DOHH2 (cell line): ENCODE results near the gene TMPRSS4.

Experiments used
- EZH2phosphoT487 ChIP-seq: fragments of 200-600 bp; sonication (generic); IDR thresholded peaks from 2 replicates; pipeline ENCODE4 v1.6.1; 2017; ENCODE audit warnings: borderline replicate concordance, mild to moderate bottlenecking, antibody characterized with exemption, low read length, moderate library complexity, mixed read lengths
- TF ChIP-seq, protein P1 (sequence below): fragments of 200-600 bp; sonication (generic); IDR thresholded peaks from one replicate; pipeline ENCODE4 v1.5.1; 2014; ENCODE audit warnings: antibody characterized with exemption, mild to moderate bottlenecking, low read depth, low read length; ENCODE audit not compliant: poor library complexity, severe bottlenecking

DNA sequence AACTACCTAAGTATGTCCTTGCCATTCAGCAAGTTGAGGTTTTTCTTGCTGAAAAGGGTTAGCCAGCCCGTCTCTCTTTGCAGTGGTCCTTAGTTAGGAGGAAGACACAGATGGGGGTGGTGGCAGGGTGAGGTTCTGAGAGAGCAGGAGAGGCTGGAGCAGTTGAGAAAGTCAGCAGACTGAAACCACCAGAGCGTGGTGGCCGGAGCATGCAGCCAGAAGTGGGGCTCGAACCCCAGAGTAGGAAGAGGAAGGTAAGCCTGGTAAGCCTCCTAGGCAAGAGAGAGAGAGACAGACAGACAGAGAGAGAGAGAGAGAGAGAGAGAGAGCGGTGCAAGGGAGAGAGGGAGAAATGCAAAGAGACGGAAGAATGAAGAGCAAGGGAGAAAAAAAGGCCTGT, 84.9 kb downstream of the TMPRSS4 start:
- TF ChIP-seq, protein P1, sequence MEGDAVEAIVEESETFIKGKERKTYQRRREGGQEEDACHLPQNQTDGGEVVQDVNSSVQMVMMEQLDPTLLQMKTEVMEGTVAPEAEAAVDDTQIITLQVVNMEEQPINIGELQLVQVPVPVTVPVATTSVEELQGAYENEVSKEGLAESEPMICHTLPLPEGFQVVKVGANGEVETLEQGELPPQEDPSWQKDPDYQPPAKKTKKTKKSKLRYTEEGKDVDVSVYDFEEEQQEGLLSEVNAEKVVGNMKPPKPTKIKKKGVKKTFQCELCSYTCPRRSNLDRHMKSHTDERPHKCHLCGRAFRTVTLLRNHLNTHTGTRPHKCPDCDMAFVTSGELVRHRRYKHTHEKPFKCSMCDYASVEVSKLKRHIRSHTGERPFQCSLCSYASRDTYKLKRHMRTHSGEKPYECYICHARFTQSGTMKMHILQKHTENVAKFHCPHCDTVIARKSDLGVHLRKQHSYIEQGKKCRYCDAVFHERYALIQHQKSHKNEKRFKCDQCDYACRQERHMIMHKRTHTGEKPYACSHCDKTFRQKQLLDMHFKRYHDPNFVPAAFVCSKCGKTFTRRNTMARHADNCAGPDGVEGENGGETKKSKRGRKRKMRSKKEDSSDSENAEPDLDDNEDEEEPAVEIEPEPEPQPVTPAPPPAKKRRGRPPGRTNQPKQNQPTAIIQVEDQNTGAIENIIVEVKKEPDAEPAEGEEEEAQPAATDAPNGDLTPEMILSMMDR, result no peak
- no peak for TF ChIP-seq EZH2phosphoT487
